H9 (cell line): ENCODE data around the gene ITPK1. TPM values are rescaled to one million over a fixed set of nuclear protein-coding genes. Genes with fewer than 3 reads are reported as not detected.

Source experiments
- DNase-seq: peaks from one replicate; pipeline ENCODE4 v3.0.0-alpha.2; 2017
- H2AFZ ChIP-seq: one replicate; pipeline ENCODE4 v1.6.1; 2013; ENCODE audit warnings: mild to moderate bottlenecking, low read length, control low read depth, moderate library complexity
- H2AK5ac ChIP-seq: 2 replicates; pipeline ENCODE4 v1.6.1; 2013; ENCODE audit warnings: low read length, control low read depth, mixed read lengths; ENCODE audit not compliant: insufficient read length
- H2BK120ac ChIP-seq: one replicate; pipeline ENCODE4 v1.6.1; 2013; ENCODE audit warnings: low read depth, mild to moderate bottlenecking, low read length, control low read depth, inconsistent platforms; ENCODE audit not compliant: poor library complexity, severe bottlenecking
- H2BK12ac ChIP-seq: 2 replicates; pipeline ENCODE4 v1.6.1; 2013; ENCODE audit warnings: low read length, control low read depth, mixed read lengths, low read depth; ENCODE audit not compliant: insufficient read length
- H2BK15ac ChIP-seq: 2 replicates; pipeline ENCODE4 v1.6.1; 2013; ENCODE audit warnings: low read depth, low read length, control low read depth
- H2BK20ac ChIP-seq: one replicate; pipeline ENCODE4 v1.6.1; 2013; ENCODE audit warnings: low read depth, mild to moderate bottlenecking, low read length, control low read depth, inconsistent platforms; ENCODE audit not compliant: poor library complexity, severe bottlenecking
- H2BK5ac ChIP-seq: 2 replicates; pipeline ENCODE4 v1.6.1; 2013; ENCODE audit warnings: low read length, control low read depth, mixed read lengths; ENCODE audit not compliant: insufficient read length
- H3K14ac ChIP-seq: 2 replicates; pipeline ENCODE4 v1.6.1; 2013; ENCODE audit warnings: low read length, control low read depth; ENCODE audit not compliant: insufficient read depth
- H3K18ac ChIP-seq: 2 replicates; pipeline ENCODE4 v1.6.1; 2013; ENCODE audit warnings: low read depth, mild to moderate bottlenecking, mixed read lengths, low read length, control low read depth; ENCODE audit not compliant: insufficient read length
- H3K23ac ChIP-seq: 2 replicates; pipeline ENCODE4 v1.6.1; 2013; ENCODE audit warnings: low read length, control low read depth, mixed read lengths, low read depth; ENCODE audit not compliant: insufficient read length
- H3K23me2 ChIP-seq: 2 replicates; pipeline ENCODE4 v1.6.1; 2013; ENCODE audit warnings: low read depth, mild to moderate bottlenecking, mixed read lengths, low read length, control low read depth; ENCODE audit not compliant: insufficient read length, poor library complexity, severe bottlenecking
- H3K27ac ChIP-seq: 2 replicates; pipeline ENCODE4 v1.5.1; 2013; ENCODE audit warnings: low read length, control low read depth, mixed read lengths, low read depth; ENCODE audit not compliant: insufficient read length
- H3K27me3 ChIP-seq: 2 replicates; pipeline ENCODE4 v1.6.1; 2013; ENCODE audit warnings: low read length, control low read depth, inconsistent platforms; ENCODE audit not compliant: insufficient read depth
- H3K4ac ChIP-seq: 2 replicates; pipeline ENCODE4 v1.6.1; 2013; ENCODE audit warnings: low read depth, mild to moderate bottlenecking, control low read depth, inconsistent platforms, low read length, moderate library complexity
- H3K4me1 ChIP-seq: 2 replicates; pipeline ENCODE4 v1.6.1; 2013; ENCODE audit warnings: low read length, control low read depth, inconsistent platforms; ENCODE audit not compliant: insufficient read depth
- H3K4me2 ChIP-seq: 2 replicates; pipeline ENCODE4 v1.6.1; 2013; ENCODE audit warnings: low read length, control low read depth, mixed read lengths; ENCODE audit not compliant: insufficient read length, insufficient read depth
- H3K56ac ChIP-seq: 2 replicates; pipeline ENCODE4 v1.6.1; 2013; ENCODE audit warnings: low read depth, mild to moderate bottlenecking, mixed read lengths, low read length, control low read depth; ENCODE audit not compliant: insufficient read length
- H3K79me1 ChIP-seq: 2 replicates; pipeline ENCODE4 v1.6.1; 2013; ENCODE audit warnings: low read depth, mild to moderate bottlenecking, moderate library complexity, low read length, control low read depth, inconsistent platforms; ENCODE audit not compliant: insufficient read depth, poor library complexity, severe bottlenecking
- H3K79me2 ChIP-seq: 2 replicates; pipeline ENCODE4 v1.6.1; 2013; ENCODE audit warnings: low read length, control low read depth, inconsistent platforms; ENCODE audit not compliant: insufficient read depth
- H3K9ac ChIP-seq: 2 replicates; pipeline ENCODE4 v1.6.1; 2013; ENCODE audit warnings: low read length, control low read depth, mixed read lengths; ENCODE audit not compliant: insufficient read length; ENCODE audit errors: extremely low read depth
- H3K9me3 ChIP-seq: one replicate; pipeline ENCODE4 v1.6.1; 2013; ENCODE audit warnings: low read depth, low read length, inconsistent platforms; ENCODE audit not compliant: control insufficient read depth
- H3T11ph ChIP-seq: one replicate; pipeline ENCODE4 v1.6.1; 2013; ENCODE audit warnings: mild to moderate bottlenecking, low read length, control low read depth, inconsistent platforms
- H4K20me1 ChIP-seq: one replicate; pipeline ENCODE4 v1.6.1; 2013; ENCODE audit not compliant: control insufficient read depth, insufficient read length, insufficient read depth
- H4K5ac ChIP-seq: 2 replicates; pipeline ENCODE4 v1.6.1; 2013; ENCODE audit warnings: low read depth, mild to moderate bottlenecking, mixed read lengths, low read length, control low read depth; ENCODE audit not compliant: insufficient read length
- H4K8ac ChIP-seq: replicated peaks from 2 replicates; pipeline ENCODE4 v1.6.1; 2013; ENCODE audit warnings: low read length, control low read depth, mixed read lengths, low read depth; ENCODE audit not compliant: insufficient read length
- H4K91ac ChIP-seq: 2 replicates; pipeline ENCODE4 v1.6.1; 2013; ENCODE audit warnings: low read depth, mild to moderate bottlenecking, moderate library complexity, mixed read lengths, low read length, control low read depth; ENCODE audit not compliant: insufficient read length
- H3K27ac Mint-ChIP-seq, 3 experiments: 2 replicates in 2 of 3; 3 replicates in 1 of 3; pipeline ENCODE4 v1.8.0; 2020 to 2021; ENCODE audit warnings: mixed read lengths in 3 of 3, mild to moderate bottlenecking in 1 of 3, moderate library complexity in 1 of 3
- H3K27me3 Mint-ChIP-seq: 2 replicates; pipeline ENCODE4 v1.8.0; 2021; ENCODE audit warnings: low read depth, mild to moderate bottlenecking, moderate library complexity, mixed read lengths
- H3K36me3 Mint-ChIP-seq, 3 experiments: 2 replicates in 2 of 3; 3 replicates in 1 of 3; pipeline ENCODE4 v1.8.0; 2020 to 2021; ENCODE audit warnings: low read depth in 3 of 3, mixed read lengths in 3 of 3; ENCODE audit not compliant: insufficient read depth in 1 of 3
- H3K4me1 Mint-ChIP-seq, 2 experiments: 2 replicates each; pipeline ENCODE4 v1.8.0; 2020; ENCODE audit warnings: mixed read lengths in 2 of 2
- H3K4me3 Mint-ChIP-seq, 2 experiments: 2 replicates in 1 of 2; 3 replicates in 1 of 2; pipeline ENCODE4 v1.8.0; 2020 to 2021; ENCODE audit warnings: mild to moderate bottlenecking in 2 of 2, mixed read lengths in 2 of 2, moderate library complexity in 1 of 2
- H3K9me3 Mint-ChIP-seq, 2 experiments: 2 replicates in 1 of 2; 3 replicates in 1 of 2; pipeline ENCODE4 v1.8.0; 2020; ENCODE audit warnings: mild to moderate bottlenecking in 2 of 2, mixed read lengths in 2 of 2, moderate library complexity in 1 of 2
- WGBS: extraction: QIAGEN DNeasy Blood & Tissue Kit; methylation state at CpG from one replicate; pipeline ENCODE4 v1.1.7; 2013; ENCODE audit warnings: missing lambda C conversion rate, low lambda C conversion rate, mixed read lengths; ENCODE audit not compliant: insufficient read length; ENCODE audit errors: extremely low coverage; 5-methylcytosine and 5-hydroxymethylcytosine counted together
- total RNA-seq: library from RNA; stranded (reverse); gene quantifications from 2 replicates; pipeline ENCODE4 v1.2.1, GENCODE V29; 2021
- TF ChIP-seq, protein P1 (sequence below): fragments of 200-600 bp; sonication (generic); conservative IDR thresholded peaks from 3 replicates; pipeline ENCODE4 v1.8.0; 2021; ENCODE audit warnings: antibody characterized with exemption, mild to moderate bottlenecking

ITPK1 gene
- total RNA-seq, 1 experiment from 2014 or later: 92.7 TPM

- Histone ChIP-seq H3K23me2 (no peaks in the 10 kb centered on the region), H2BK12ac (no peak overlapping the region), H3K56ac (no peak overlapping the region), H3K4ac (no peak overlapping the region), H3T11ph (no peak overlapping the region), H3K18ac (no peak overlapping the region), H3K23ac (no peak overlapping the region), H4K8ac (no peak overlapping the region), H3K79me1 (peaks cover 5% of the 10 kb centered on the region), H3K9ac (no peak overlapping the region), H2BK20ac (no peak overlapping the region), H3K27me3 (no peaks in the 10 kb centered on the region), H3K9me3 (no peaks in the 10 kb centered on the region), H4K5ac (no peak overlapping the region), H3K14ac (no peak overlapping the region; the same call in 1 of the 2 replicates), H2AK5ac (no peak overlapping the region), H2AFZ (no peak overlapping the region), H3K4me2 (no peak overlapping the region), H3K79me2 (no peaks in the 10 kb centered on the region), H2BK120ac (no peak overlapping the region), H3K4me1 (no peaks in the 10 kb centered on the region), H3K27ac (no peak overlapping the region), H4K91ac (no peak overlapping the region), H2BK5ac (no peak overlapping the region), H2BK15ac (no peak overlapping the region), H4K20me1 (no peaks in the 10 kb centered on the region)
- peaks cover 17 to 30% of the 10 kb centered on the region in 2 experiments for H3K4me1 Mint-ChIP-seq
- no peak for DNase-seq
- no peaks in the 10 kb centered on the region; a peak in 3 of 7 replicates for H3K36me3 Mint-ChIP-seq
- no CpG with 5 or more reads among the region's 8 CpGs for WGBS
- H3K4me3 Mint-ChIP-seq: no peak overlapping the region
- TF ChIP-seq, protein P1, sequence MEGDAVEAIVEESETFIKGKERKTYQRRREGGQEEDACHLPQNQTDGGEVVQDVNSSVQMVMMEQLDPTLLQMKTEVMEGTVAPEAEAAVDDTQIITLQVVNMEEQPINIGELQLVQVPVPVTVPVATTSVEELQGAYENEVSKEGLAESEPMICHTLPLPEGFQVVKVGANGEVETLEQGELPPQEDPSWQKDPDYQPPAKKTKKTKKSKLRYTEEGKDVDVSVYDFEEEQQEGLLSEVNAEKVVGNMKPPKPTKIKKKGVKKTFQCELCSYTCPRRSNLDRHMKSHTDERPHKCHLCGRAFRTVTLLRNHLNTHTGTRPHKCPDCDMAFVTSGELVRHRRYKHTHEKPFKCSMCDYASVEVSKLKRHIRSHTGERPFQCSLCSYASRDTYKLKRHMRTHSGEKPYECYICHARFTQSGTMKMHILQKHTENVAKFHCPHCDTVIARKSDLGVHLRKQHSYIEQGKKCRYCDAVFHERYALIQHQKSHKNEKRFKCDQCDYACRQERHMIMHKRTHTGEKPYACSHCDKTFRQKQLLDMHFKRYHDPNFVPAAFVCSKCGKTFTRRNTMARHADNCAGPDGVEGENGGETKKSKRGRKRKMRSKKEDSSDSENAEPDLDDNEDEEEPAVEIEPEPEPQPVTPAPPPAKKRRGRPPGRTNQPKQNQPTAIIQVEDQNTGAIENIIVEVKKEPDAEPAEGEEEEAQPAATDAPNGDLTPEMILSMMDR: no peak
- H3K27ac Mint-ChIP-seq: no peak overlapping the region; a peak in 2 of 7 replicates
- no peaks in the 10 kb centered on the region; the same call in 1 of the 2 replicates for H3K27me3 Mint-ChIP-seq
- no peaks in the 10 kb centered on the region for H3K9me3 Mint-ChIP-seq
These were observed 109.9 kb downstream of the ITPK1 start for GRCh38 chr14:93005838-93006237.
